COLO668 (cell line): Measurements from ENCODE around the gene RACGAP1.
"Not testable (repeated sequence)": the region's sequence is repeated elsewhere in the genome, so short reads cannot be mapped to it uniquely, and the experiment has no call there.

Experiments used
- DNase-seq: peaks from one replicate; lab custom pipeline; 2025; ENCODE audit not compliant: unreplicated experiment; lab: John Stamatoyannopoulos, UW

Gene RACGAP1

DNA sequence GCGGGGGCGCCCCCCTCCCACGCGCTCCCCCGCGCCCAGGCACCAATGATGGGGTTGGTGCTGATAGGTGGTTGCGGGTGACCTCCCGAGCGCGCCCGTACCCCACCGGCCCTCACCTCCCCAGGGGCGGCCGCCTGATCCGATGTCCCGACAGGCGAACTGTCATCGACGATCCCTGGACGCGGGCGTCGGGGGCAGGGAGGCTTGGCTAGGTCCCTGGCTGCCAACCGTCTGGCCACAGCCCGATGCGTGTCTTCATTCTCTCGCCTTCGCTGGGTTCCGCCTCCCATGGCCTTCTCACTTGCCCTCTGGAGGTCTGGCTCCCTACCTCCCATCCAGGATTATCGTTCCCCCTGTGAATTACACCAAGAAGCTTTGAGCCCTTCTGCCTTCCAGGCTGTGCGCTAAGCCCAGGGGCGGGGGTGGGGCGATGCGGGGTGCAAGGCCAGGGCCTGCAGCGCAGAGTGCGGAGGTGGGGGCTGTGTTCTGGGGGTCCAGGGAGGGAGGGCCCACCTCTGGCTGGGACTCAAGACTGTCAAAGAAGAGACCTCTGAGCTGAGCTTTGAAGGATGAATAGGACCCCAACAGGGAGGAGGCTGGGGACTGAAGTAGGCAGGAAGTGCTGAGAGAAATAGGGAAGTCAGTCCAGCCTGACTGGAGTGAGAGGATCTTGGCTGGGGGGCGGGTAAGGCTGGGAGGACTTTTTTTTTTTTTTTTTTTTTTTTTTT, 7.7 kb upstream of the RACGAP1 start:
- no peak for DNase-seq

DNA sequence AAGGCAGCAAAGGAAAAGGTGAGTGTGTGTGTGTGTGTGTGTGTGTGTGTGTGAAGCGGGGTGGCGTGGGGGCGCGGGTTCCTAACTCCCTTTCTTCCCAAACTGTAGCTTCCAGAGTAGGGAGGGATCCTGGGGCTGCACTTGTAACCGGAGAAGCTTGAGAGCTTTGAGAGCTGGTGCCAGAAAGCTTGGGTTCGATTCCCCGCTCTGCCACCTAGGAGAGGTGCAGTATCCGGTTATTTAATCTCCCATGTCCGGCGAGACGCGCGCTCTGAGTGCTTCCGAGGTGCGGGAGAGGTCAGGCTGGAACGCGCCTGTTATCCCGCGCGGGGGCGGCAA, 7.2 kb upstream of the RACGAP1 start:
- no peak for DNase-seq

DNA sequence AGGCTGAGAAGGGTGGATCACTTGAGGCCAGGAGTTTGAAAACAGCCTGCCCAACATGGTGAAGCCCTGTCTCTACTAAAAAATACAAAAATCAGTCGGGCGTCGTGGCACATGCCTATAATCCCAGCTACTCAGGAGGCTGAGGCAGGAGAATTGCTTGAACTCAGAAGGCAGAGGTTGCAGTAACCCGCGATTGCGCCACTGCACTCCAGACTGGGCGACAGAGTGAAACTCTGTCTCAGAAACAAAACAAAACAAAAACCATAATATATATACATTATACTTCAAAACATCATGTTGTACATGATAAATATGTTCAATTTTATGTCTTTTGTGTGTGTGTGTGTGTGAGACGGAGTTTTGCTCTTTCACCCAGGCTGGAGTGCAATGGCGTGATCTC, 5.2 kb upstream of the RACGAP1 start:
- DNase-seq: not testable (repeated sequence)

GRCh38 chr12:50026691-50027090, 1.4 kb upstream of the RACGAP1 start:
- no peak for DNase-seq

- no peak for DNase-seq
These were observed 498 bp downstream of the RACGAP1 start for GRCh38 chr12:50024805-50025186.

DNA sequence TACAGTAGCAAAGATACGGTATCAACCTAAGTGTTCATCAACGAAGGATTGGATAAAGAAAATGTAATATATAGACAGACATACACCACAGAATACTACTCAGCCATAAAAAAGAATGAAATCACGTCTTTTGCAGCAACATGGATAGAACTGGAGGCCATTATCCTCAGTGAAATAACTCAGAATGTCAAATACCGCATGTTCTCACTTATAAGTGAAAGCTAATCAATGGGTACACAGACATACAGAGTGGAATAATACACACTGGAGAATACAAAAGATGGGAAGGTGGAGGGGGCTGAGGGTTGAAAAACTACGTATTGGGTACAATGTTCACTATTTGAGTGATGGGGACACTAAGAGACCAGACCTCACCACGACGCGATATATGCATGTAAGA, 1.1 kb downstream of the RACGAP1 start:
- DNase-seq: no peak

DNA sequence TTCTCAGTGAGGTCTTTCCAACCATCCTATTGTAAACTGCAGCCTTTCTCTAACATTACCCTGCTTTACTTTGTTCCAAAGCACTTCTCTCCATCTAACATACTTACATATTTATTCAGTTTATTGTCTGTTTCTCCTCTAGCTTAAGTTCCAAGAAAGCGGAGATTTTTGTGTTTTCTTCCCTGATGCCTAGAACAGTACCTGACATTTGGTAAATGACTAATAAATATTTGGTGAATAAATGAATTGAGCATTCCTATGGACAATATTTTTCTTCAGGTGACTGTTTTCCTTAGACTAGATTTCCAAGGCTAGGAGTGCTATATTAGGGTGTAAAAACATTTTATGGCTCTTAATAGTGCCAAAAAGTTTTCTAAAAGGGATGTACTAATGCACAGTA, 2.4 kb downstream of the RACGAP1 start:
- DNase-seq: no peak

GRCh38 chr12:50021031-50021430, 4.3 kb downstream of the RACGAP1 start:
- no peak for DNase-seq

DNA sequence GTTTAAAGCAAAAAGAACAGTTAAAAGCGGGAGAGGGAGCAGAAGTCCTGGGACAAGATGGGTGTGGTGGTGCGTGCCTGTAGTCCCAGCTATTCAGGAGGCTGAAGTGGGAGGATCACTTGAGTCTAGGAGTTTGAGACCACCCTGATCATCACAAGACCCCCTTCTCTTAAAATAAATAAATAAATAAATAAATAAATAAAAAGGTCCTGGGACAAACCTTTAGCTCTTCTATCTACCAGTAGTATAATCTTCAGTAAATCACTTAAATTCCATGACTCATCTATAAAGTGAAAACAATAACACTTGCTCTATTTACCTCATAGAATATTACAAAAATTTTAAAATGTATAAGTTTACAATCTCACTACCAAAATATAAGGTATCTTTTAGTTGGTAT, 5.8 kb downstream of the RACGAP1 start:
- no peak for DNase-seq

DNA sequence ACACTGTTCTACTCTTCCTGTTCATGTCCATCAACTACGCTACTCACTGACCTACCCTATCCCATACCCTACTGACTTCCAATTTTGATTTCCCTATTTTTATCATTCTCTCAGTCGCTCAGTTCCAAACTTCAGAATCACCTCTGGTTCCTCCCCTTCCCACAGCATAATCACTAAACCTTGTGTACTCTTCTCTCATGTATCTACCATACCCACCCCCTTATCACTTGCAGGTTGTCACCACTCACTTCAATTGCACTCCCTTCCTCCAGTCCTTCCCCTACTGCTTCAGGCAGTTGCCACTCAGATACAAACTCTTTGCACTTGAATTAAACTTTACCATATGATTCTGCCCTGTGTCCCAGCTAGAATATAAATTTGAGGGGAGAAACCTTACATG, 6.3 kb downstream of the RACGAP1 start:
- DNase-seq: no peak

DNA sequence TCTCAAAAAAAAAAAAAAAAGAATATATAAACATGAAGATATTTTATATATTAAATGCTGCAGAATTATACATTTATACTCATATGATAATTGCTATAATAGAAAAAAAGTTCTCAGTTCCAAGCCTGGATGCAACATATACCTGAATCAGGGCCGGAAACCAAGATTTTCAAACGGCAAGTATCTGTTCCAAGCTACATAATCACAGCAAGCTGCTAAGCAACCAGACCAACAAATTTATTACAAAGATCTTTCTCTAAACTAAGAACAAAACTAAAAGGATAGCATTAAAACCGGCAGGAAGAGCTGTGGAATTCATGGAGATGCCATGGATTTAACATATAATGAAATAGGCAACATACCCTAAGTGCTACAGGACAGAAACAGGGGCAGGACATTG, 7.1 kb downstream of the RACGAP1 start:
- DNase-seq: no peak

DNA sequence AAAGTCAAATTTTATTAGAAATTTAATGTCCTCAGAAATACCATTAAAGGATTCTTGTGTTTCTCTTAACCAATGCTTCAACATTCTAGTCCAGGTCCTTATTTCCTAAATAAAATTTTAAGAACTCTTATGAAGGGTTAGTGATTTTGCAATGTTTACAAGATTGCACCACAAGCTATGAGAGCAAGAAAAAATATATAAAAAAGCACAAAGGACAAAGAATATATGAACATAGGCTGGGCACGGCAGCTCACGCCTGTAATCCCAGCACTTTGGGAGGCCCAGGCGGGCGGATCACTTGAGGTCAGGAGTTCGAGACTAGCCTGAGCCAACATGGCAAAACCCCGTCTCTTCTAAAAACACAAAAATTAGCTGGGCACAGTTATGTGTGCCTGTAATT, 7.7 kb downstream of the RACGAP1 start:
- no peak for DNase-seq

DNA sequence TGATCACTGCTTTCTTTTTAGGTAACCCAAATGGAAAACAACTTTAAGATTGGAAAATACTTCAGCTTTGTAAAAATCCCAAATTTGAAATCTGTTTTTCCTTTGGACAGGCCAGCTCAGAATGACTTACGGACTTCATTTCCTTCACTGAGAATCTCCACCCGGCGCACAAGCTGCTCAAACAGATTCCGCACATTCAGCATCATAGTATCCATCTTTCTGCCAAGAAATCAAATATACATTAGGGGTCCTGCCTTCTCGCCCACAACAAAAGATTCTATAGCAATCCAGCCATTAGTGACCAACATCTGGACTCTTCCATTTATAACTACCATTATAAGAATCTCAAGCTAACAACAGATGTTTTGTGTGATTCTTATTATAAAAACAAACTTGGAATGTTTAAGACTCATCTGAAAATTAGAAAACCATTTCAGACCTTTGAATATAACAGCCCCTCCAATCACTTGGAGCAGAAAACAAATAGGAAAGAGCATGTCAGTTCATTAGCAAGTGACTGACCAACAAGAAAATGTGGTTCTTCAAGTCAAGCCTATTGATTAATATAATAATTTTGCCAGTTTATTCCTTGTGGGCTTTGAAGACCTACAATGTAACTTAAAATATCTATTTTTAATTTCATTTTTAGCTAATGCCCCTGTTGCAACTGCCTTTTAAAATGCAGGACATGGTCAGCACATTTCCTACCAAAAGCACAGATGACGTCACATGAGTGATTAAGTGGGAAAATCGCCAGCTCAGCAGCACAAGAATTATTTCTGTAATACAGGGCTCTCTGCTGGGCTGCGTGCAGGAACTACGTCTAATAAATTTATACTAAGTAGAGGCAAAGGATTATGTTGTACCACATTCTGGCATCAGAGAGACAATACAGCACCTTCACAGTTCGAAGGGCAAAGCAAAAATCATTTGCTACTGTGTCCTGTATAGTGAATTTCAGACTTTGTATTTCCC, 8.5 kb downstream of the RACGAP1 start:
- no peak for DNase-seq

GRCh38 chr12:50014342-50014741, 11.0 kb downstream of the RACGAP1 start:
- no peak for DNase-seq

DNA sequence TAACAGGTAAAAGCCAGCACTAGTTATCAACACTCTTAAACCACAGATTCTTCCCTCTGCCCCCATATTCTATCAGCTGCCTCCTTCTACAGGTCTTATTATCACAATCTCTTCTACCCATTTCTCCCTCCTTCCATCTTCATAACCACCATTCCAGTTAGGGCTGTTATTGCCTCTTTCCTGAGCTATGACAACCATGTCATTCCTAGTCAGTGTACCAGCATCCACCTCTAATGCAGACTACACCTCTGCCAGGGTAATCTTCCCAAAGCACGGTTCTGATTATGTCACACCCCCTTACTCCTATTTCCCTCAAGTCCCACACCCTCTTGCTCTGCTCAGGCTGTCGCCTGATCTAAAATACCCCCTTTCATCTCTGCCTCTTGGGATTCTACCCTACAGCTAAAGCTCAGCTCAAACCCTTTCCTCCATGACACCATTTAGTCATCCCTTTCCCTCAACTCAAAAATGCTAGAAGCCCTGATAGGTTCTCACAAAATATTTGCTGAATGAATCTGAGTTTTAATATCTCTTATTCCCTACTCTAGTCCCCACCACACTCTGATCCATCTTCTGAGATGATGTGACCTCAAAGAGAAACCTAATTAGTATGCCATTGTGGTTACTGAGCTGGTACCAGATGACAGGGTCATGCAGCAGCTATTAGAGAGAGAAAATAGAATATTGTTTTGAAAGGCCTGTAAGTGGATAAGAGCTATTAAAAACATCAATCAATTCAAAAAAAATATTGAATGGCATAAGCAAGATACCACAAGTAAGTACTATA, 11.7 kb downstream of the RACGAP1 start:
- no peak for DNase-seq

GRCh38 chr12:50006754-50007442, 18.4 kb downstream of the RACGAP1 start:
- DNase-seq: peak; percentile 13

DNA sequence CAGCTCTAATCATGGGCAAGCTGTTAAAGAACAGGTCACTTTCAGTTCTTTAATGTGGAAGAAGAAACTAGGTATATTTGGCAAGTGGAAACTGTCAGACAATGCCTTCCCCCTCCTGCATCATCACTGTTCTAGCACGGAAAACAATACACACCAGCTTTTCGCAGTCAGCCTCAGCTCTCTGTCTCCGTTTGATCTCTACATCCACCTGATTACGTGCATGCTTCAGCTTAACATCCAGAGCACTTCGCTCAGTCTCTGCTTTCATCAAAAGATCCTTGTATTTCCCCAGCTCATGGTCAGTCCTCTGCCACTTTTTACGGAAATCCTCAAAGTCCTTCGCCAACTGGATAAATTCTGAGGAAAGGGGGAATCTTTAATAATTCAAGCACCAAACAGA, 19.0 kb downstream of the RACGAP1 start:
- DNase-seq: no peak

- DNase-seq: no peak
These were observed 20.1 kb downstream of the RACGAP1 start for GRCh38 chr12:50005175-50005574.

DNA sequence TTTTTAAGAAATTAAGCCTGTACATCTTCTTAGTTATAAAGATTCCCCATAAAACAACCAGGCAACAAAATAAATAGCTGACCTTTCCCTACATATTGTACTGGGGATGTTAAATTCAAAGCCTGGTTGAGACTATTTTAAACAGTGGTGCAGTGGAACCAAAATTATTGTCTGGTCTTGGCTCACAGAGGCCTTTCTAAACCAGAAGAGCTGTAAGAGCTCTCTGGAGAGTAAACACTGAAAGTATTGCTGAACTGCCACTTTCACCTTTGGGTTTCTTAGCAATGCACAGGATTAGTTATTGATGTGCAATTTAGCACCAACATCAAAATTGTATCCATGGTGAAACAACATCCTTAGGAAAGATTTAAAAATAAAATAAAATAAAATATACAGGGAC, 20.6 kb downstream of the RACGAP1 start:
- no peak for DNase-seq

DNA sequence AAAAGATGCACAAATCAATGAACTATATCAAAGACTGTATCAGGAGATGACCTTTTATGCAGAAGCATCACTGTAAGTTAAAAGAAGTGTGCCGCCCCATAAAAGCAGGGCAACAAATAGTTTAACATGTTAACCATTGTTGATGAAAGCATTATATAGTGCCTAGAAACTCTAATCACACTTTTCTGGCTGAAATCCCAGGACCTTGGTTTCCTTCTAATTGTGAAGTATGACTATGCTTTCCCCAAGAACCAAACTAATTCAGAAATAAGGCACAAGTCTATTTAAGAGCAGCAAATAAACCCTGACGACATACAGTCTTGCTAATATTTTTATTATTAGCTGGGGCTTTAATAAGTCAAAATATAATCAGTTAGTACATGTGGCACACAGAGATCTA, 21.7 kb downstream of the RACGAP1 start:
- DNase-seq: no peak

- no peak for DNase-seq
These were observed 26.8 kb downstream of the RACGAP1 start for GRCh38 chr12:49998453-49998852.
